Vagina (tissue), 2 donors: ENCODE data around the gene COX17.

Experiments used
- CTCF ChIP-seq, 3 experiments: fragments of 450-650 bp in 2 of 3; fragments of 200-600 bp in 1 of 3; sonication (generic) in 1 of 3; IDR thresholded peaks; one replicate each; pipeline ENCODE4 v1.5.1; 2017 to 2019; ENCODE audit warnings: antibody characterized with exemption in 3 of 3, mild to moderate bottlenecking in 2 of 3, moderate library complexity in 2 of 3
- POLR2A ChIP-seq, 2 donors: fragments of 450-650 bp; IDR thresholded peaks; one replicate each; pipeline ENCODE4 v1.6.1; 2017; ENCODE audit warnings: antibody characterized with exemption in 2 of 2, mild to moderate bottlenecking in 2 of 2, moderate library complexity in 2 of 2
- POLR2AphosphoS5 ChIP-seq, 2 donors: sonication (generic); formaldehyde crosslinking; IDR thresholded peaks; one replicate each; pipeline ENCODE4 v1.9.0; 2017; ENCODE audit warnings: antibody characterized with exemption in 2 of 2, mild to moderate bottlenecking in 2 of 2, low read depth in 1 of 2; ENCODE audit not compliant: insufficient read depth in 1 of 2

- TF ChIP-seq CTCF (IDR thresholded peaks at IDR 0.05) (no peak), POLR2A (IDR thresholded peaks at IDR 0.05) (no peak), POLR2AphosphoS5 (IDR thresholded peaks at IDR 0.05; ENCODE audit: insufficient read depth in 1 of 2, low read depth in 1 of 2) (no peak)
These were observed 2.7 kb upstream of the COX17 start for GRCh38 chr3:119679874-119680273.
